DND-41 (cell line): ENCODE measurements around the gene OLFM3.

Experiments used
- EZH2 ChIP-seq: IDR thresholded peaks from 3 replicates; pipeline ENCODE4 v1.6.1; 2012; ENCODE audit warnings: borderline replicate concordance, low read depth, mild to moderate bottlenecking, moderate library complexity, low read length, inconsistent platforms; ENCODE audit not compliant: severe bottlenecking
- TF ChIP-seq, protein P1 (sequence below): IDR thresholded peaks from 2 replicates; pipeline ENCODE4 v1.5.1; 2012; ENCODE audit warnings: borderline replicate concordance, low read length, moderate library complexity, mild to moderate bottlenecking; ENCODE audit not compliant: poor library complexity, severe bottlenecking; ENCODE audit errors: extremely low read depth

- TF ChIP-seq, protein P1, sequence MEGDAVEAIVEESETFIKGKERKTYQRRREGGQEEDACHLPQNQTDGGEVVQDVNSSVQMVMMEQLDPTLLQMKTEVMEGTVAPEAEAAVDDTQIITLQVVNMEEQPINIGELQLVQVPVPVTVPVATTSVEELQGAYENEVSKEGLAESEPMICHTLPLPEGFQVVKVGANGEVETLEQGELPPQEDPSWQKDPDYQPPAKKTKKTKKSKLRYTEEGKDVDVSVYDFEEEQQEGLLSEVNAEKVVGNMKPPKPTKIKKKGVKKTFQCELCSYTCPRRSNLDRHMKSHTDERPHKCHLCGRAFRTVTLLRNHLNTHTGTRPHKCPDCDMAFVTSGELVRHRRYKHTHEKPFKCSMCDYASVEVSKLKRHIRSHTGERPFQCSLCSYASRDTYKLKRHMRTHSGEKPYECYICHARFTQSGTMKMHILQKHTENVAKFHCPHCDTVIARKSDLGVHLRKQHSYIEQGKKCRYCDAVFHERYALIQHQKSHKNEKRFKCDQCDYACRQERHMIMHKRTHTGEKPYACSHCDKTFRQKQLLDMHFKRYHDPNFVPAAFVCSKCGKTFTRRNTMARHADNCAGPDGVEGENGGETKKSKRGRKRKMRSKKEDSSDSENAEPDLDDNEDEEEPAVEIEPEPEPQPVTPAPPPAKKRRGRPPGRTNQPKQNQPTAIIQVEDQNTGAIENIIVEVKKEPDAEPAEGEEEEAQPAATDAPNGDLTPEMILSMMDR = no peak
- no peak for TF ChIP-seq EZH2
These were observed 120.8 kb downstream of the OLFM3 start for GRCh38 chr1:101875891-101876290.
